ENCODE results near the gene KLRC3.
"Not testable (repeated sequence)": the region's sequence is repeated elsewhere in the genome, so short reads cannot be mapped to it uniquely, and the experiment has no call there.

DNA sequence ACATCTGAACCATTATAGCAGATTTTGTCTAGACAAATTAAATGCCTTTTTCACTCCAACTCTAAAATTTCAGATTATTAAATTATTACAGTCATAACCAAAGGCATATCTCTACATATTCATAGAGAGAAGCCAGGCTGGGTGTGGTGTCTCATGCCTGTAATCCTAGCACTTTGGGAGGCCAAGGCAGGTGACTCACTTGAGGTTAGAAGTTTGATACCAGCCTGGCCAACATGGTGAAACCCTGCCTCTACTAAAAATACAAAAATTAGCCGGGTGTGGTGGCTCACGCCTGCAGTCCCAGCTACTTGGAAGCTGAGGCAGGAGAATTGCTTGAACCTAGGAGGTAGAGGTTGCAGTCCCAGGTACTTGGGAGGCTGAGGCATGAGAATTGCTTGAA is 41.7 kb downstream of the KLRC3 start:
- TF ChIP-seq TARDBP (IDR thresholded peaks at IDR 0.05); LEF1 (IDR thresholded peaks at IDR 0.05; ENCODE audit: borderline replicate concordance); ELF4 (IDR thresholded peaks at IDR 0.05); HDGF (IDR thresholded peaks at IDR 0.05; ENCODE audit: borderline replicate concordance): not testable (repeated sequence)

Measured in HEK293T (cell line).